HuH-7 (cell line): ENCODE results near the gene IZUMO4.
"Not testable (repeated sequence)": the region's sequence is repeated elsewhere in the genome, so short reads cannot be mapped to it uniquely, and the experiment has no call there.

ENCODE experiments used
- DNase-seq: peaks from one replicate; pipeline ENCODE4 v3.0.0; 2011; ENCODE audit warnings: low spot score

The IZUMO4 gene

GRCh38 chr19:2122982-2123381 is 26.3 kb downstream of the IZUMO4 start:
- no peak for DNase-seq

- peak; percentile 32 for DNase-seq
Observed at GRCh38 chr19:2123682-2124387, 27.1 kb downstream of the IZUMO4 start.

DNA sequence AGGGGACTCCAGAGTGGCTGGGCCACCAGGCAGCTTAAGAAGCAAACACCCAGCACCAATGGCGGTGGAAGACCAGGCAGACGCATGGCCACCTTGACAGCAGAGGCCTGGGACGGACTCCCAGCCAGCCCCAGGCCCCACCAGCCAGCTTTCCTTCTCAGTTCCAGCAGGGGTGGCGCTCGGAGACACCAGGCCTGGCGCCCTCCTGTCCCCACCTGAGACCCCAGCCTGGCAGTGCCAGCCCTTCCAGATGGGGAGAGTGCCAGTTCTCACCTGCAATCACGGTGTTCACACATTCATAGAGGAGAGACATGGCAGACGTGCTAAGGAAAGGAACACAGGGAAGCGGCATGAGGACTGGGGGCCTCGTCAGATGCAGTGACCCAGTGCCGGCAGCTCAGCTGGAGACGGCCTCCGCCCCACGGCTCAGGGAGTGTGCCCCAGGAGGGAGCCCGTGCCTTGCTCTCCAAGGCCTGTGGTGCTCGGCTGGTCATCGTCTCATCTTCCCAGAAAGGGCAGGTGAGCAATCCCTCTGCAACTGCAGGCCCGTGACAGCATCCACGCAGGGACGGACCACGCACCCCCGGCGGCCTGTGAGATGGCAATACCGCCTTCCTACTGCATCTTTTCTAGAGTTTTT is 30.3 kb downstream of the IZUMO4 start:
- no peak for DNase-seq

DNA sequence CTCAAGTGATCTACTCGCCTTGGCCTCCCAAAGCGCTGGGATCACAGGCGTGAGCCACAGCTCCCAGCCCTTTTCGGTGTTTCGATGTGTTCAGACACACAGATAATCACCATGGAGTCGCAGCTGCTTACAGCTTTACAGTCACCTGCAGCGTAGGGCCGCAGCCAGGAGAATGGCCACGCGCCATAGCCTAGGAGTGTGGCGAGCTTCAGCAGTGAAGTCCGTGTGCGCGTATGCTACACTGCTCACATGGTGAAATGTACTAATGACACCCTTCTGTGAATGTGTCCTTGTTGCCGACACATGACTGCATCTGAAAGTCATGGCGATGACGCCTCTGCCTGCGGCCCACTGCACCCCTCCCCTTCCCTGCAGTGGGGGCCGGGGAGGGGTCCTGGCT is 31.0 kb downstream of the IZUMO4 start:
- DNase-seq = no peak

GRCh38 chr19:2128252-2128651 is 31.5 kb downstream of the IZUMO4 start:
- not testable (repeated sequence) for DNase-seq

DNA sequence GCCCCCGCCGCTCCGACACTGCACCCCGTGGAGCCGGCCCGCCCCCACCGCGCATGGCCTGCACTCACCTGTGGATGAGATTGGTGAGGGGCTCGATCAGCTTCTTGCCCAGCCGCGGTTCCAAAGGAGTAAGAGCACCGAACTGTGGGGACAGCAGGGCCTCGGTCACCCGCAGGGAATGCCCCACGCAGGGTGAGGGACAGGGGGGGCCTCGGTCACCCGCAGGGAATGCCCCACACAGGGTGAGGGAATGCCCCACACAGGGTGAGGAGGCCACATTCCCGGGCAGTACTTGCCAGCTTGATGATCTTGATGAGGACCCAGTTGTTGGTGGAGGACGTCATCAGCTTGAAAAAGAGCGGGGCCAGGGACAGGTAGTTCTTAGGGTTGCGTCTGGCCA is 32.3 kb downstream of the IZUMO4 start:
- DNase-seq = no peak

GRCh38 chr19:2129486-2129885 is 32.8 kb downstream of the IZUMO4 start:
- no peak for DNase-seq

- no peak for DNase-seq
Observed at GRCh38 chr19:2129892-2130770, 33.4 kb downstream of the IZUMO4 start.

- DNase-seq = not testable (repeated sequence)
Observed at GRCh38 chr19:2131012-2131975, 34.6 kb downstream of the IZUMO4 start.

DNA sequence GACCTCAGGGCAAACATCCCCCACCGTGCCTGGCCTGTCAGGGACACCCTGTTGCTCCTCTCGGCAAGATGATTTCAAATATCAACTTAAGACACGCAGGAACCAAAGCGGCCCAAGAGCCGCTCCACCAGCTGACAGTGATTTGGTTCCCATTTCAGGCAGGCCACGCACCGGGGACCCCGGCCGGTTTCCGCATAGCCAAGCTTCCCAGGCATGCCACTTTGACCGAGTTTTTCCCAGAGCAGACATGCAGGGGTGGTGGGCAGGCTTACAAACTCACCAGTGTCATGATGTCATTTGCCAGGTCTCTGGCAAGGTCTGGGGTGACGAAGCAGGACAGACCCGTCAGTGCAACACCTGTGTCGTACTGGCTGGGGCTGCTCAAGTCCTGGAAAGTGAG is 35.5 kb downstream of the IZUMO4 start:
- no peak for DNase-seq

DNA sequence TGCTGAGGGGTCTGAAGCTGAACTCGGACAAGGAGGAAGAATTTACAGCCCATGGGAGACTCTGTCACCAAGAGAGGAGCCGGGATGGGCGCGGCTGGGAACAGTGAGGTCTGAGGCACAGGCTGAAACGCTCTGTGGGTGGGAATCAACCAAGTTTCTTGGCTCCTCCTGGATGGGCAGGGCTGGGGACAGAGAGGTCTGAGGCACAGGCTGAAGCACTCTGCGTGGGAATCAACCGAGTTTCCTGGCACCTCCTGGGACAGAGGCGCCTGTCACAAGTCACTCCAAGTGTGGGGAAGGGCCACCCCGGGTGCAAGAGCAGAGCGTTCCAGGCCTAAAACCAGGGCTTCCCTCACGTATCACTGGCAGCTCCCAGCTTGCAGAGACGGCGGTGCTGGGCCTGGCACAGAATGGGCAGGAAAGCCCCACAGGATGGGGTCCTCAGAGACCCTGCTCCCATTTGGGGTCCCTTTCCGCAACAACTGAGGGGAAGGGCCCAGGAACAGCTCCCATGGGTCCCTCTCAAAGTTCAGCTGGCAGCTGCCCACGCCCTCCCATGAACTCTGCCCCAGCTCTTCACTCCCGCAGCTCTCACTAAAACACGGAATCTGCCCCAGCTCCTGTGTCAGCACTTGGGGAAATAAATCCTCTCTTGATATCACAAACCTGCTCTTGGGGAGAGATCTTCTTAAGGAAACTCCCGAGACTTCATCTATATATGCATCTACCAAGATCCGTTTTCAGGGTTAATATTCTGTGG is 36.2 kb downstream of the IZUMO4 start:
- no peak for DNase-seq

DNA sequence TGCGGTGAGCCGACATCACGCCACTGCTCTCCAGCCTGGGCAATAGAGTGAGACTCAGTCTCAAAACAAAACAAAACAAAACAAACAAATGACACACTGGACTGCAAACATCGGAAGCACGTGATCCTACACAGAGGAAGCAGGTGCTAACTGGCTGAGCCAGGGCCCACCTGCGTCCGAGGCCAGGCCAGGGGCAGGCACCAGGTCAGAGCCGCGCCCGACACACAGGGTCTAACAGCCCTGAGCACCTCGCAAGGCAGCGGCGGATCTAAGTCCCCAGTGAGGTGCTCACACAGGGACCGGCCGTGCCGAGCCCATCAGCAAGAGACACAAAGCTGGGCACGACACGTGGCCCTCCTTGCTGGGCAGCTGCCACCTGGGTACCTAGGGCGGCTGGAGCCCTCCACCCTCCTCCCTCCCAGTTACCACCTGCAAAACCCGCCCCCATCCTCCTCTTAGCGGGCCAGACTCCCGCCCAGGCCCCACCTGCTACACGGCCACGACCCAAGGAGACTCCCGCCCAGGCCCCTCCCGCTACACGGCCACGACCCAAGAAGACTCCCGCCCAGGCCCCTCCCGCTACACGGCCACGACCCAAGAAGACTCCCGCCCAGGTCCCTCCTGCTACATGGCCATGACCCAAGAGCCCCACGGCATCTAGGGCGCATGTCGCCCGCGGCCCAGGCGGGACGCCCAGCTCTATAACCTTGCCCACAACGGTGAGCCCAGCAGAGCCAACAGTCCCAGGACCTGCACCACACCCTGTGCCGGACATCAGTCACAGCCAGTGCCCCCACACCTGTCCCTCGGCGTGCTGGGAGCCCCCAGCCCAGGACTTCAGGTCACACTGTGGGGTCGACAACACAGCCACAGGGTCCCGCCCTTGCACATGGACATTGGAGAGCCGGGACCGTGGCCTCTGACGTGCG is 39.0 kb downstream of the IZUMO4 start:
- no peak for DNase-seq

- no peak for DNase-seq
Observed at GRCh38 chr19:2136796-2137195, 40.1 kb downstream of the IZUMO4 start.

DNA sequence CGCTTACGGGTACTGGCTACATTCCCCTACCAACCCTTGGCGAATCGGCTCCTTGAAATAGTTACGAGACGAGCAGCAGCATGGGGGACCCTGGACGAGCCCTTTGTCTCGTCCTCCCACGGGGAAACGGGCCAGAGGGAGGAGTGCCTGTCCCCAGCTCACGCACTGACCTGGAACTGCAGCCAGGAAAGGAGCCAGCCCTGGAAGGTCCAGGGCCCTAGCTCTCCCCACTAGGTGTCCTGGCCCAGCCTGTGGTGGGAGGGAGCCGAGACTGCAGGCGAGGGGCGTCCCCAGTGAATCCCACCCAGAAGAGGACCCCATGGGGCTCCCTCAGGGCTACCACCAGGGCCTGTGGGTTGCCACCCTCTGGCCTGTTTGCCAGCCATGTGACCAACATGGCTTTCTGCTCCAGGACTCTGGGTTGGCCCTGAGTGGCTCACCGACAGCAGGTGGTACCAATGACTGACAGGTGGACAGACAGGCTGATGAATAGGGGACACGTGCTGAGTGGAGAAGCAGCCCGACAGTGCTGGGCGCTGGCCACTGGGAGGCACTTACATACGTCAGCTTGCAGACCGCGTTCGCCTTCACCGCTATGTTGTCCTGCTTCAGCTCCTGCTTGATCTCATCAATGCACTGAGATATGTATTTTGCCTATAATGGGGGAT is 41.5 kb downstream of the IZUMO4 start:
- no peak for DNase-seq

DNA sequence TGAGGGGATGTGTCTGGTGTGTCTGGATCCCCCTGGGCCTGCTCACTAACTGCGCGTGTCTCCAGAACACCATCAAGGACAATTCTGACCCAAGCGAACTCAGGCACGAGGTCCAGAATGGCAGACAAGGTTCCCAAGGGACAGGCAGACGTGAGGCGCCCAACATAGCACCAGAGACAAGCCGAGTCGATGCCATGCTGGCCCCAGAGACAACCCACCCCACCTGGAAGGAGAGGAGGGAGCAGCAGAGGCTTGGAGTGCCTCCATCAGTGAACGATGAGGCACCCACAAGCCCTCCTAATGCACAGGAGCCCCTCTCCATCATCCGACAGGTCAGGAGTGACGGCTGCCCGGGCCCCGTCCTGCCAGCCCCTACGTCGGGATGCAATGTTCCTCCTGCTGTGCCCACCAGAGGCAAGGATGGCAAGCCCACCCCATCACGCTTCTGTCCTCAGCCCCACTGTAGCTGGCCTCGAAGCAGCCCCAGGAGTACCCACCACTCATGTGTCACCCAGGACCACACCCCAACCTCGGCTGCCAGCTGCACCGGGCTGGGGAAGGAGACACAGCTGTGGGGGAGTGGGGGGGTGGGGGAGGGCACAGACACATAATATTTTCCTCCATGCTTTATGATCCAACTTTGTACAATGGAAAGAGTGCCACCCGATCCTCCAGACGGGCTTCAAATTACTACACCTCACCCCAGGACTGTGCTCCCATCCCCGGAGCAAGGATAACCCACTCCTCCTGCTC is 42.8 kb downstream of the IZUMO4 start:
- no peak for DNase-seq

DNA sequence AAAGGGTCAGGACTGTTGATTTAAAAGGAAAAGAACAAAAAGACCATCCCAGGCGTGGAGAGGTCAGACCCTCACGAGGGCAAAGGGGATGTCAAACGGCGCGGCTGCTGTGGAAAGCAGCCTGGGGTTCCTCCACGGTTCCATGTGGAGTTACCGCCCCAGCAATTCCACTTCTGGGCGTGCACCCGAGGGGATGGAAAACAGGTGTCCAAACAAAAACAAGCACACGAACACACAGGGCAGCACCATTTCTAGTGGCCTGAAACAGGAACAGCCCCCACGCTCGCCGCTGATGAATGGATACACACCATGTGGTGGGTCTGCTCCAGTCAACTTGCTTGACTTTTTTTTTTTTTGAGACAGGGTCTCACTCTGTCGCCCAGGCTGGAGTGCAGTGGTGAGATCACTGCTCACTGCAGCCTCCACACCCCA is 43.4 kb downstream of the IZUMO4 start:
- no peak for DNase-seq

DNA sequence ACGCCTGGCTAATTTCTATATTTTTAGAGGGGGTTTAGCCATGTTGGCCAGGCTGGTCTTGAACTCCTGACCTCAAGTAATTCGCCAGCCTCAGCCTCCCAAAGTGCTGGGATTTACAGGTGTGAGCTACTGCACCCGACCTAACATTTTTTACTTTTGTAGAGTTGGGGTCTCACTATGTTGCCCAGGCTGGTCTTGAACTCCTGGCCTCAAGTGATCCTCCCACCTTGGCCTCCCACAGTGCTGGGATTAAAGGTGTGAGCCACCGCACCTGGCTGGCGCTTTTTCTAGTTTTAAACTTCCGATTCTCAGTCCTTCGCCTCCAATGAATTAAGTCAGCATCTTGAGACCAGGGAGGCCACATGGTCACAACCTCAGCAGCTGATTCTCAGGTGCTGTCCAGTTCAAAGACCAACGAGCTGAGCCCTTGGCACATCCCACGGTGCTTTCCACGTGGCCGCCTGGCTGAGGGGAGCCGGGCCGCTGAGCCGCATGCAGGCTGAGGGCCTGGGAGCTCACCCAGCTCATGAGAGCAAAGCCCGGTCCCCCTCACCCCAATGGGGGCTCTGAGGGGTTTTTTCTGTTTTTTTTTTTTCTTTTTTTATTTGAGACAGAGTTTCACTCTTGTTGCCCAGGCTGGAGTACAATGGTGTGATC is 45.6 kb downstream of the IZUMO4 start:
- DNase-seq = no peak

- DNase-seq = no peak
Observed at GRCh38 chr19:2144190-2144589, 47.5 kb downstream of the IZUMO4 start.
